HepG2 (cell line): Measurements from ENCODE around the gene SIRPB2. TPM values are rescaled to one million over a fixed set of nuclear protein-coding genes. Genes with fewer than 3 reads are reported as not detected.

ENCODE experiments used
- DNMT1 ChIP-seq: sonication (generic); formaldehyde crosslinking; IDR thresholded peaks from 2 replicates; pipeline ENCODE4 v1.5.1; 2020; ENCODE audit warnings: mild to moderate bottlenecking, missing genetic modification reagents
- ZNF263 ChIP-seq: sonication (generic); formaldehyde crosslinking; IDR thresholded peaks from 2 replicates; pipeline ENCODE4 v1.4.0; 2020; ENCODE audit warnings: missing genetic modification reagents
- polyA plus RNA-seq, 8 experiments: library from polyadenylated mRNA; depleted of rRNA in 3 of 8; stranded (reverse) in 7 of 8; unstranded in 1 of 8; fragments of >200 nt; fragmentation: Illumina TruSeq in 4 of 8; extraction: Trizol in 4 of 8; gene quantifications; 2 replicates each; pipeline versions ENCODE4 v1.2.1 to v1.2.3, GENCODE V29; 2011 to 2016; ENCODE audit warnings: low read depth in 4 of 8, missing spikeins in 1 of 8, mixed read lengths in 1 of 8; ENCODE audit not compliant: insufficient read depth in 1 of 8
- total RNA-seq, 5 experiments: library from RNA; depleted of rRNA; stranded (reverse); fragments of >200 nt; fragmentation: Illumina TruSeq; extraction: Trizol; gene quantifications; 2 replicates each; pipeline ENCODE4 v1.2.3, GENCODE V29; 2016; ENCODE audit warnings: low read depth in 1 of 5
- TF ChIP-seq, protein P1 (sequence below): sonication (generic); formaldehyde crosslinking; IDR thresholded peaks from 2 replicates; pipeline ENCODE4 v1.5.1; 2020; ENCODE audit warnings: mild to moderate bottlenecking, missing genetic modification reagents
- TF ChIP-seq, protein P2 (sequence below): sonication (generic); formaldehyde crosslinking; IDR thresholded peaks from 2 replicates; pipeline ENCODE4 v1.5.1; 2020; ENCODE audit warnings: mild to moderate bottlenecking, missing genetic modification reagents, moderate library complexity

The SIRPB2 gene
- total and polyA plus RNA-seq, 2 of the 13 experiments (the other 11 are each of a cell fraction or from before 2014, with no cell fraction given), result not detected

DNA sequence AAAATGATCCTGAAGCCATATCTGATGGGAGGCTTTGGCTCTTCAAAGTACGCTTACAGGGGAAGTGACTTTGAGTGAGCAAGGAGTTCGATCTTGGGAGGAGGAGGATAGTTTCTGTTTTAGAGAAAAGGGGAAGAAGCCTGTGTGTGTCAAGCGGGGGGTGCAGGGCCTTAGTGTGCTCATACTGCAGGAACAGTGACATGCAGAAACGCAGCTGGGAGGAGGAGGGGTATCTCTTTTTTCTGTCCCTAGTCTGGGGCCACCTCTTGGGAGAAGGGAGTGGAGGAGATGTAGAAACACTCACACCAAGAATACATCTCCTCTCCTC lies 46.5 kb upstream of the SIRPB2 start (continued):
- TF ChIP-seq, protein P1, sequence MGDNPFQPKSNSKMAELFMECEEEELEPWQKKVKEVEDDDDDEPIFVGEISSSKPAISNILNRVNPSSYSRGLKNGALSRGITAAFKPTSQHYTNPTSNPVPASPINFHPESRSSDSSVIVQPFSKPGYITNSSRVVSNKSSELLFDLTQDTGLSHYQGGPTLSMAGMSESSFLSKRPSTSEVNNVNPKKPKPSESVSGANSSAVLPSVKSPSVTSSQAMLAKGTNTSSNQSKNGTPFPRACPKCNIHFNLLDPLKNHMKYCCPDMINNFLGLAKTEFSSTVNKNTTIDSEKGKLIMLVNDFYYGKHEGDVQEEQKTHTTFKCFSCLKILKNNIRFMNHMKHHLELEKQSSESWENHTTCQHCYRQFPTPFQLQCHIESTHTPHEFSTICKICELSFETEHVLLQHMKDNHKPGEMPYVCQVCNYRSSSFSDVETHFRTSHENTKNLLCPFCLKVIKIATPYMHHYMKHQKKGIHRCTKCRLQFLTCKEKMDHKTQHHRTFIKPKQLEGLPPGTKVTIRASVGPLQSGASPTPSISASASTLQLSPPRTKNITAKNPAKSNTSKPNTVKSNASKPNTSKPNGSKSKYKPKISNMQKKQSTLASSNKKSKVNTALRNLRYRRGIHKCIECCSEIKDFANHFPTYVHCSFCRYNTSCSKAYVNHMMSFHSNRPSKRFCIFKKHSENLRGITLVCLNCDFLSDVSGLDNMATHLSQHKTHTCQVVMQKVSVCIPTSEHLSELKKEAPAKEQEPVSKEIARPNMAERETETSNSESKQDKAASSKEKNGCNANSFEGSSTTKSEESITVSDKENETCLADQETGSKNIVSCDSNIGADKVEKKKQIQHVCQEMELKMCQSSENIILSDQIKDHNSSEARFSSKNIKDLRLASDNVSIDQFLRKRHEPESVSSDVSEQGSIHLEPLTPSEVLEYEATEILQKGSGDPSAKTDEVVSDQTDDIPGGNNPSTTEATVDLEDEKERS (CRISPR knock-in tag), result no peak
- no peak for TF ChIP-seq ZNF263 (CRISPR knock-in tag)
- TF ChIP-seq, protein P2, sequence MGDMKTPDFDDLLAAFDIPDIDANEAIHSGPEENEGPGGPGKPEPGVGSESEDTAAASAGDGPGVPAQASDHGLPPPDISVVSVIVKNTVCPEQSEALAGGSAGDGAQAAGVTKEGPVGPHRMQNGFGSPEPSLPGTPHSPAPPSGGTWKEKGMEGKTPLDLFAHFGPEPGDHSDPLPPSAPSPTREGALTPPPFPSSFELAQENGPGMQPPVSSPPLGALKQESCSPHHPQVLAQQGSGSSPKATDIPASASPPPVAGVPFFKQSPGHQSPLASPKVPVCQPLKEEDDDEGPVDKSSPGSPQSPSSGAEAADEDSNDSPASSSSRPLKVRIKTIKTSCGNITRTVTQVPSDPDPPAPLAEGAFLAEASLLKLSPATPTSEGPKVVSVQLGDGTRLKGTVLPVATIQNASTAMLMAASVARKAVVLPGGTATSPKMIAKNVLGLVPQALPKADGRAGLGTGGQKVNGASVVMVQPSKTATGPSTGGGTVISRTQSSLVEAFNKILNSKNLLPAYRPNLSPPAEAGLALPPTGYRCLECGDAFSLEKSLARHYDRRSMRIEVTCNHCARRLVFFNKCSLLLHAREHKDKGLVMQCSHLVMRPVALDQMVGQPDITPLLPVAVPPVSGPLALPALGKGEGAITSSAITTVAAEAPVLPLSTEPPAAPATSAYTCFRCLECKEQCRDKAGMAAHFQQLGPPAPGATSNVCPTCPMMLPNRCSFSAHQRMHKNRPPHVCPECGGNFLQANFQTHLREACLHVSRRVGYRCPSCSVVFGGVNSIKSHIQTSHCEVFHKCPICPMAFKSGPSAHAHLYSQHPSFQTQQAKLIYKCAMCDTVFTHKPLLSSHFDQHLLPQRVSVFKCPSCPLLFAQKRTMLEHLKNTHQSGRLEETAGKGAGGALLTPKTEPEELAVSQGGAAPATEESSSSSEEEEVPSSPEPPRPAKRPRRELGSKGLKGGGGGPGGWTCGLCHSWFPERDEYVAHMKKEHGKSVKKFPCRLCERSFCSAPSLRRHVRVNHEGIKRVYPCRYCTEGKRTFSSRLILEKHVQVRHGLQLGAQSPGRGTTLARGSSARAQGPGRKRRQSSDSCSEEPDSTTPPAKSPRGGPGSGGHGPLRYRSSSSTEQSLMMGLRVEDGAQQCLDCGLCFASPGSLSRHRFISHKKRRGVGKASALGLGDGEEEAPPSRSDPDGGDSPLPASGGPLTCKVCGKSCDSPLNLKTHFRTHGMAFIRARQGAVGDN (CRISPR knock-in tag), result no peak
- TF ChIP-seq DNMT1 (CRISPR knock-in tag), result no peak
